Measurements from ENCODE around the gene GPR156. TPM values are rescaled to one million over a fixed set of nuclear protein-coding genes. Genes with fewer than 3 reads are reported as not detected.

GPR156 gene
- total and polyA plus RNA-seq, 10 of the 15 experiments (the other 5 are each of a cell fraction or from before 2014, with no cell fraction given): 0.08 to 0.15 (median 0.11) TPM; not detected in 6

GRCh38 chr3:120331076-120331475, 46.1 kb upstream of the GPR156 start:
- ChIA-PET POLR2A (interaction anchor here (3.9 kb wide), 1 partner anchor 18 kb away, joined by 12 read pairs; the partner anchor contains the start of gene LRRC58), RAD21 (ENCODE audit: unreplicated experiment) (interaction anchor here (1.1 kb wide), 1 partner anchor 18 kb away, joined by 4 read pairs; the partner anchor contains the start of gene LRRC58), SMC1A (ENCODE audit: uncharacterized antibody, unreplicated experiment) (interaction anchor here (0.7 kb wide), 1 partner anchor 48 kb away, joined by 3 read pairs; no protein-coding TSS in a partner anchor), CTCF (interaction anchor here (1.0 to 2.1 kb wide), 3 partner anchors 17 to 86 kb away, joined by 3 to 8 read pairs (median 3); no protein-coding TSS in a partner anchor)
- DNase-seq (ENCODE audit: low read depth, low spot score) (no peak), ATAC-seq (no peak), FAIRE-seq (no peak)
- intact Hi-C loops (cut with micrococcal nuclease; ENCODE audit: unreplicated experiment): no loop called here
- no peak overlapping the region for H3K4me3 ChIP-seq
- H3K4me2 ChIP-seq (ENCODE audit: control insufficient read depth, insufficient read depth): no peak overlapping the region
- WGBS (ENCODE audit: insufficient coverage, insufficient replicate concordance, low lambda C conversion rate, missing lambda C conversion rate): 98% methylated on average over 2 of the region's 2 CpGs
- no peak overlapping the region for H3K27ac ChIP-seq (ENCODE audit: control insufficient read depth, insufficient read depth)
- BruUV-seq (replicated peaks): no TSS peak
- no peaks in the 10 kb centered on the region for H3K27me3 ChIP-seq (replicated peaks in 1 of 2; ENCODE audit: control insufficient read depth in 2 of 2, insufficient read depth in 2 of 2, low read length in 1 of 2)
- peaks cover under 1% of the 10 kb centered on the region; the same call in 1 of the 2 replicates for H3K79me2 ChIP-seq (ENCODE audit: control insufficient read depth, insufficient read depth, low read length)
- no peaks in the 10 kb centered on the region for H4K20me1 ChIP-seq (ENCODE audit: control insufficient read depth, insufficient read depth)
- peaks cover 2 to 3% of the 10 kb centered on the region in 2 experiments; a peak in 3 of 4 replicates for H3K36me3 ChIP-seq (ENCODE audit: control insufficient read depth in 2 of 2, insufficient read depth in 2 of 2, low read length in 1 of 2)
- H3K9me3 ChIP-seq (replicated peaks; ENCODE audit: control insufficient read depth, insufficient read depth, low read length): no peaks in the 10 kb centered on the region
- no peak for TF ChIP-seq PAX5 (IDR thresholded peaks at IDR 0.05; ENCODE audit: borderline replicate concordance, low read depth, low read length)
- no peak for TF ChIP-seq RAD21 (IDR thresholded peaks at IDR 0.05; ENCODE audit: insufficient read depth, low read depth, low read length)
- no peak for TF ChIP-seq EGR1 (IDR thresholded peaks at IDR 0.05; ENCODE audit: borderline replicate concordance in 1 of 2, low read depth in 2 of 2, low read length in 2 of 2)
- TF ChIP-seq CBX5 (IDR thresholded peaks at IDR 0.05; ENCODE audit: low read depth): no peak
- no peak for TF ChIP-seq HSF1 (IDR thresholded peaks at IDR 0.05; ENCODE audit: low read depth, low read length)
- TF ChIP-seq CEBPB (IDR thresholded peaks at IDR 0.05; ENCODE audit: borderline replicate concordance in 1 of 2, low read depth in 2 of 2, low read length in 2 of 2): no peak
- TF ChIP-seq EED (IDR thresholded peaks at IDR 0.05; ENCODE audit: low read depth): no peak
- no peak for TF ChIP-seq CHD4 (IDR thresholded peaks at IDR 0.05)
- no peak for TF ChIP-seq REST (IDR thresholded peaks at IDR 0.05; ENCODE audit: low read depth, low read length)
- no peak for TF ChIP-seq SMAD5 (IDR thresholded peaks at IDR 0.05; ENCODE audit: low read depth)
- no peak for TF ChIP-seq ZNF622 (IDR thresholded peaks at IDR 0.05)
- TF ChIP-seq TCF12 (IDR thresholded peaks at IDR 0.05; ENCODE audit: low read depth, low read length): no peak
- H2AFZ ChIP-seq (ENCODE audit: control insufficient read depth, low read depth, low read length): no peak overlapping the region
- H3K4me1 ChIP-seq (ENCODE audit: control insufficient read depth, insufficient read depth, low read length): no peaks in the 10 kb centered on the region
- in situ Hi-C loops (cut with MboI): no loop called here
- H3K9ac ChIP-seq (ENCODE audit: control insufficient read depth, insufficient read depth, low read length): no peak overlapping the region

Data from GM12878 (cell line).